HTERT RPE-1 (cell line): ENCODE results near the gene GPC2.

Experiments used
- in situ Hi-C: fragments of 300-500 bp; cut with MboI; formaldehyde crosslinking; loops from 4 replicates; pipeline ENCODE4 v1.14.3; 2020; ENCODE audit warnings: low sequenced_read_pairs

Gene GPC2

GRCh38 chr7:100126239-100126930, 50.8 kb downstream of the GPC2 start:
- in situ Hi-C loops = no loop called here

GRCh38 chr7:100124301-100125230, 52.6 kb downstream of the GPC2 start:
- in situ Hi-C loops = no loop called here

GRCh38 chr7:100122568-100122967, 54.6 kb downstream of the GPC2 start:
- in situ Hi-C loops = no loop called here

- in situ Hi-C loops = no loop called here
Measured at GRCh38 chr7:100122067-100122466, 55.1 kb downstream of the GPC2 start.

GRCh38 chr7:100120733-100121036, 56.5 kb downstream of the GPC2 start:
- in situ Hi-C loops = no loop called here

GRCh38 chr7:100119970-100120732, 57.0 kb downstream of the GPC2 start:
- in situ Hi-C loops = no loop called here
